Stimulated activated naive CD8-positive, alpha-beta T cell treated with anti-CD3 and anti-CD28 coated beads, Interleukin-15, Interleukin-2, amounts not matched to agents 100 U/mL and 50 U/mL, for 24 hours (primary cell): ENCODE results near the gene PPP1R2B.
A peak's percentile ranks its signal among the peaks of the same experiment; 100 is the strongest.

Source experiments
- ATAC-seq: fragments of 150-1000 bp; cut with Tn5 transposase; one replicate; pipeline ENCODE4 v1.10.0; 2021
- DNase-seq: peaks from one replicate; pipeline ENCODE4 v3.0.0; 2021

Gene PPP1R2B

GRCh38 chr5:156879665-156880285 is 29.7 kb downstream of the PPP1R2B start:
- no peak for DNase-seq
- ATAC-seq: no peak

- DNase-seq: no peak
- ATAC-seq: no peak
Observed at GRCh38 chr5:156883316-156883875, 33.3 kb downstream of the PPP1R2B start.

DNA sequence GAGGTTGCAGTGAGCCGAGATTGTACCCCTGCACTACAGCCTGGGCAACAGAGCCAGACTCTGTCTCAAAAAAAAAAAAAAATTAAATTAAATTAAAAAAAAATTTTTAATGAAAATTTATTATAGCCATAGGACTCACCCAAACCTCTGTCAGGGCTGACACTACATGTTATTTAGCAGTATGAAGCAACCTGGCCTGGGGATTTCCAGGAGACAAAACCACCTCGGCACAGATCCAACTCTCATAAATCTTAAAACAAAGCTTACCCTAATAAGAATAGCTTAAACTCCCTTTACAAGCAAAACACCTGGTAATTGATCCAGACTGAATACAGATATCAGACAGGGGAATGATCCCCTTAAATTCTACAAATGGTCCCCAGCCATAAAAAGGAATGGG is 38.4 kb downstream of the PPP1R2B start:
- no peak for DNase-seq
- no peak for ATAC-seq

- DNase-seq: no peak
- ATAC-seq: peak; percentile 30
Observed at GRCh38 chr5:156892223-156892622, 42.1 kb downstream of the PPP1R2B start.

DNA sequence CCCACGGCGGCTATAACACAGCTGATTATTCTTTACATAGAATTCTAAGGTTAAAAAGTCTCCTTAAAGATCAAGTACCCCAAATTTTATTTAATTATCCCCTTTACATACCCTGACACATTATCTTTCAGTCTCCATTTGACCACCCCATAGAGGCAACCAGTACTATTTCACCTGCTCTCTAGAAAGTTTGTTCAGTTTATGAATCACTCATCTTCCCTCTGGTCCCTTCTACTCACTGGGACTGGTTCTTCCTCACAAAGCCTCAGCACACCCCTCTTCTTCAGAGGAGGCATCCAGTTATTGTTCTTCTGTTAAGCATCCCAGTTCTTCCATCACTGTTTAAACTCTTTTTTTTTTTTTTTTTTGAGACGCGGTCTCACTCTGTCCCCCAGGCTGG is 42.8 kb downstream of the PPP1R2B start:
- DNase-seq (no peak), ATAC-seq (peak; percentile 43)

DNA sequence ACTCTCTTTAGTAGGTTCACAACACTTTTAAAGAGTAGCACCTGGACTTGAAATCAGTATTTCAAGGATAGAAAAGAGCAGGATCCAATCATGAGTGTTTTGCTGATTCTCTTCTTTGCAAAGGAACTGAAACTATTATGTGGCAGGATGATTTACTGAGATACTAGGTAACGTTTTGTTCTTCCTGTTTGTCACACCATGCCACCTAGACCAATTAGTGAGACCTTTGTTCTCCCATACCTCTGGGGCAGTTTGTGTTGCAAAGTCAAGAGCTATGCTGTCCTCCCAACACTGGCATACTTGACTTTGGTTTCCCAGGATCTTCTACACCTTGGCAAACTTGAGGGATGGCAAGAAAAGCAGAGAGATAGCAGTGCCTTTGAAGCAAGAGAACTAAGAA is 43.4 kb downstream of the PPP1R2B start:
- DNase-seq: no peak
- ATAC-seq: peak; percentile 30

GRCh38 chr5:156896546-156896945 is 46.5 kb downstream of the PPP1R2B start:
- DNase-seq (no peak), ATAC-seq (no peak)
